Thymus (tissue), 11 donors: ENCODE measurements around the gene ARL11. TPM values are rescaled to one million over a fixed set of nuclear protein-coding genes. Genes with fewer than 3 reads are reported as not detected.
A peak's percentile ranks its signal among the peaks of the same experiment; 100 is the strongest.
"Not testable (repeated sequence)": the region's sequence is repeated elsewhere in the genome, so short reads cannot be mapped to it uniquely, and the experiment has no call there.

Experiments used
- DNase-seq, 9 donors: peaks; one replicate each; pipeline ENCODE4 v3.0.0-alpha.2; 2013; ENCODE audit warnings: low spot score in 9 of 9, low read depth in 6 of 9, missing footprints in 1 of 9
- H3K27ac ChIP-seq, 2 donors: one replicate each; pipeline ENCODE4 v1.5.1; 2013; ENCODE audit warnings: control low read depth in 1 of 2, low read depth in 1 of 2, low read length in 1 of 2, mild to moderate bottlenecking in 1 of 2, moderate library complexity in 1 of 2
- H3K27me3 ChIP-seq, 2 donors: one replicate each; pipeline ENCODE4 v1.5.1; 2013; ENCODE audit warnings: low read length in 1 of 2; ENCODE audit not compliant: control insufficient read depth in 2 of 2, insufficient read depth in 1 of 2
- H3K36me3 ChIP-seq, 2 donors: one replicate each; pipeline ENCODE4 v1.5.1; 2013; ENCODE audit warnings: low read length in 1 of 2, mild to moderate bottlenecking in 1 of 2, moderate library complexity in 1 of 2; ENCODE audit not compliant: control insufficient read depth in 2 of 2, insufficient read depth in 2 of 2
- H3K4me1 ChIP-seq, 2 donors: one replicate each; pipeline ENCODE4 v1.5.1; 2013; ENCODE audit warnings: low read length in 2 of 2; ENCODE audit not compliant: control insufficient read depth in 2 of 2, insufficient read depth in 2 of 2
- H3K4me3 ChIP-seq, 2 donors: one replicate each; pipeline ENCODE4 v1.5.1; 2013; ENCODE audit warnings: low read length in 2 of 2, control low read depth in 1 of 2, mild to moderate bottlenecking in 1 of 2
- H3K9me3 ChIP-seq, 2 donors: one replicate each; pipeline ENCODE4 v1.5.1; 2013; ENCODE audit warnings: low read length in 1 of 2, mild to moderate bottlenecking in 1 of 2; ENCODE audit not compliant: control insufficient read depth in 2 of 2, insufficient read depth in 1 of 2
- WGBS: extraction: QIAGEN DNeasy Blood & Tissue Kit; methylation state at CpG from one replicate; pipeline ENCODE4 v1.1.7; 2013; 5-methylcytosine and 5-hydroxymethylcytosine counted together
- polyA plus RNA-seq: library from polyadenylated mRNA; stranded (reverse); fragments of 200-250 nt; gene quantifications from one replicate; pipeline ENCODE4 v1.2.3, GENCODE V29; 2013
- total RNA-seq: library from RNA; stranded (reverse); fragments of 120-200 nt; gene quantifications from one replicate; pipeline ENCODE4 v1.2.4, GENCODE V29; 2013
- donor health status: healthy.

Gene ARL11
- total and polyA plus RNA-seq, 2 donors, result 1.3 to 2.7 TPM

GRCh38 chr13:49590714-49591113 lies 37.6 kb upstream of the ARL11 start:
- DNase-seq, H3K9me3 ChIP-seq, H3K36me3 ChIP-seq, H3K27me3 ChIP-seq, H3K4me3 ChIP-seq, H3K4me1 ChIP-seq, H3K27ac ChIP-seq: not testable (repeated sequence)
- 96% methylated on average over 3 of the region's 3 CpGs for WGBS

- WGBS, result 100% methylated on average over 3 of the region's 4 CpGs
- not testable (repeated sequence) for H3K4me1 ChIP-seq, H3K36me3 ChIP-seq, H3K27ac ChIP-seq, H3K4me3 ChIP-seq, H3K27me3 ChIP-seq, DNase-seq, H3K9me3 ChIP-seq
These were observed 34.4 kb upstream of the ARL11 start for GRCh38 chr13:49593876-49594275.

- H3K27me3 ChIP-seq, result no peaks in the 10 kb centered on the region
- no peak overlapping the region for H3K4me3 ChIP-seq
- no peaks in the 10 kb centered on the region for H3K9me3 ChIP-seq
- H3K36me3 ChIP-seq, result no peaks in the 10 kb centered on the region
- no peaks in the 10 kb centered on the region for H3K4me1 ChIP-seq
- H3K27ac ChIP-seq, result no peak overlapping the region
- DNase-seq, result no peak
These were observed 33.7 kb upstream of the ARL11 start for GRCh38 chr13:49594576-49594975.

- Histone ChIP-seq H3K9me3 (no peaks in the 10 kb centered on the region), H3K4me1 (no peaks in the 10 kb centered on the region), H3K27ac (no peak overlapping the region), H3K36me3 (no peaks in the 10 kb centered on the region), H3K4me3 (no peak overlapping the region), H3K27me3 (no peaks in the 10 kb centered on the region)
- no peak for DNase-seq
- 48% methylated on average over 2 of the region's 2 CpGs for WGBS
These were observed 32.1 kb upstream of the ARL11 start for GRCh38 chr13:49596221-49596620.

GRCh38 chr13:49597043-49597641 lies 31.2 kb upstream of the ARL11 start:
- Histone ChIP-seq H3K36me3 (no peaks in the 10 kb centered on the region), H3K27me3 (no peaks in the 10 kb centered on the region), H3K9me3 (no peaks in the 10 kb centered on the region), H3K4me3 (no peak overlapping the region), H3K27ac (no peak overlapping the region), H3K4me1 (no peaks in the 10 kb centered on the region)
- 89% methylated on average over 11 of the region's 11 CpGs for WGBS
- DNase-seq, result no peak

- H3K4me3 ChIP-seq, result no peak overlapping the region
- no peaks in the 10 kb centered on the region for H3K27me3 ChIP-seq
- H3K36me3 ChIP-seq, result no peaks in the 10 kb centered on the region
- peaks cover 0 to 5% of the 10 kb centered on the region in 2 donors for H3K4me1 ChIP-seq
- H3K27ac ChIP-seq, result no peak overlapping the region
- 95% methylated on average over 1 of the region's 1 CpG for WGBS
- no peak for DNase-seq
- no peaks in the 10 kb centered on the region for H3K9me3 ChIP-seq
These were observed 26.3 kb upstream of the ARL11 start for GRCh38 chr13:49602005-49602404.

GRCh38 chr13:49602615-49603014 lies 25.7 kb upstream of the ARL11 start:
- H3K36me3 ChIP-seq, H3K4me1 ChIP-seq, H3K27ac ChIP-seq, H3K27me3 ChIP-seq, H3K4me3 ChIP-seq, H3K9me3 ChIP-seq, DNase-seq: not testable (repeated sequence)
- WGBS, result 97% methylated on average over 7 of the region's 7 CpGs

GRCh38 chr13:49604570-49604969 lies 23.7 kb upstream of the ARL11 start:
- 96% methylated on average over 5 of the region's 5 CpGs for WGBS
- H3K27ac ChIP-seq, result no peak overlapping the region
- no peaks in the 10 kb centered on the region for H3K9me3 ChIP-seq
- no peak overlapping the region for H3K4me3 ChIP-seq
- peaks cover 0 to 8% of the 10 kb centered on the region in 2 donors for H3K4me1 ChIP-seq
- no peaks in the 10 kb centered on the region for H3K36me3 ChIP-seq
- DNase-seq, result no peak
- H3K27me3 ChIP-seq, result no peaks in the 10 kb centered on the region

GRCh38 chr13:49606747-49607648 lies 21.3 kb upstream of the ARL11 start:
- WGBS, result 38% methylated on average over 15 of the region's 15 CpGs

More at GRCh38 chr13:49606747-49607648, 21.3 kb upstream of the ARL11 start:
- Histone ChIP-seq H3K27ac (no peak overlapping the region), H3K27me3 (no peaks in the 10 kb centered on the region), H3K4me3 (peak overlapping the region in 1 of 2 donors; percentile 43), H3K9me3 (no peaks in the 10 kb centered on the region), H3K36me3 (no peaks in the 10 kb centered on the region), H3K4me1 (peaks cover 0 to 8% of the 10 kb centered on the region in 2 donors)
- DNase-seq, result peak in 7 of 9 donors; percentile 52 to 88 (median 76)
